HCT116 (cell line): ENCODE measurements around the gene ZNRF2.

Experiments used
- CTCF ChIP-seq, 3 experiments: fragments of 200-600 bp in 1 of 3; sonication (generic) in 1 of 3; IDR thresholded peaks in 2 of 3; conservative IDR thresholded peaks in 1 of 3; 2 replicates each; pipeline ENCODE4 v1.5.1; 2012 to 2017; ENCODE audit warnings: low read depth in 2 of 3, low read length in 2 of 3, antibody characterized with exemption in 1 of 3, borderline replicate concordance in 1 of 3, control low read depth in 1 of 3, mild to moderate bottlenecking in 1 of 3, mixed read lengths in 1 of 3, mixed run types in 1 of 3, moderate library complexity in 1 of 3; ENCODE audit not compliant: insufficient read depth in 1 of 3
- EZH2 ChIP-seq: fragments of 200-600 bp; sonication (generic); IDR thresholded peaks from 2 replicates; pipeline ENCODE4 v1.6.1; 2017; ENCODE audit warnings: antibody characterized with exemption, mixed run types
- EZH2phosphoT487 ChIP-seq: fragments of 200-600 bp; IDR thresholded peaks from 2 replicates; pipeline ENCODE4 v1.6.1; 2018; ENCODE audit warnings: antibody characterized with exemption, borderline replicate concordance
- MAX ChIP-seq: IDR thresholded peaks from 2 replicates; pipeline ENCODE4 v1.6.1; 2012
- POLR2AphosphoS5 ChIP-seq: IDR thresholded peaks from 2 replicates; pipeline ENCODE4 v1.6.1; 2011; ENCODE audit warnings: mild to moderate bottlenecking, low read depth, low read length, moderate library complexity
- RAD21 ChIP-seq: IDR thresholded peaks from 2 replicates; pipeline ENCODE4 v1.6.1; 2012; ENCODE audit warnings: low read depth, mild to moderate bottlenecking
- REST ChIP-seq: IDR thresholded peaks from 2 replicates; pipeline ENCODE4 v1.6.1; 2012; ENCODE audit warnings: low read depth
- YY1 ChIP-seq: IDR thresholded peaks from 2 replicates; pipeline ENCODE4 v1.6.1; 2011; ENCODE audit warnings: low read length, low read depth, moderate library complexity, mild to moderate bottlenecking; ENCODE audit not compliant: insufficient replicate concordance; ENCODE audit errors: extremely low read depth
- ZFX ChIP-seq: fragments of 450-650 bp; IDR thresholded peaks from 2 replicates; pipeline ENCODE4 v1.6.1; 2017
- ZNF274 ChIP-seq: fragments of 200-500 bp; sonication (Bioruptor generic); IDR thresholded peaks from 2 replicates; pipeline ENCODE4 v1.6.1; 2014; ENCODE audit warnings: mild to moderate bottlenecking, low read depth, low read length, inconsistent platforms

GRCh38 chr7:30254717-30255063, 29.7 kb upstream of the ZNRF2 start:
- no peak for TF ChIP-seq RAD21
- no peak for TF ChIP-seq EZH2
- no peak for TF ChIP-seq REST
- no peak for TF ChIP-seq CTCF (IDR thresholded peaks at IDR 0.05 in 2 of 3, conservative IDR thresholded peaks at IDR 0.05 in 1 of 3; ENCODE audit: borderline replicate concordance in 1 of 3, insufficient read depth in 1 of 3, low read depth in 2 of 3, low read length in 2 of 3)
- TF ChIP-seq ZNF274 = no peak
- TF ChIP-seq MAX = no peak
- no peak for TF ChIP-seq YY1
- TF ChIP-seq ZFX = no peak
- no peak for TF ChIP-seq EZH2phosphoT487
- no peak for TF ChIP-seq POLR2AphosphoS5
